K562 treated with DMSO at 1 percent for 24 hours (cell line): ENCODE results near the gene LENG8. TPM values are rescaled to one million over a fixed set of nuclear protein-coding genes. Genes with fewer than 3 reads are reported as not detected.

Experiments
- total RNA-seq: library from RNA; unstranded; fragments of 300-600 nt; gene quantifications from 2 replicates; pipeline ENCODE4 v1.2.3, GENCODE V29; 2022; ENCODE audit warnings: low read depth; ENCODE audit not compliant: insufficient read depth

Gene LENG8
- total RNA-seq, result 122 and 127 TPM in 2 replicates

DNA sequence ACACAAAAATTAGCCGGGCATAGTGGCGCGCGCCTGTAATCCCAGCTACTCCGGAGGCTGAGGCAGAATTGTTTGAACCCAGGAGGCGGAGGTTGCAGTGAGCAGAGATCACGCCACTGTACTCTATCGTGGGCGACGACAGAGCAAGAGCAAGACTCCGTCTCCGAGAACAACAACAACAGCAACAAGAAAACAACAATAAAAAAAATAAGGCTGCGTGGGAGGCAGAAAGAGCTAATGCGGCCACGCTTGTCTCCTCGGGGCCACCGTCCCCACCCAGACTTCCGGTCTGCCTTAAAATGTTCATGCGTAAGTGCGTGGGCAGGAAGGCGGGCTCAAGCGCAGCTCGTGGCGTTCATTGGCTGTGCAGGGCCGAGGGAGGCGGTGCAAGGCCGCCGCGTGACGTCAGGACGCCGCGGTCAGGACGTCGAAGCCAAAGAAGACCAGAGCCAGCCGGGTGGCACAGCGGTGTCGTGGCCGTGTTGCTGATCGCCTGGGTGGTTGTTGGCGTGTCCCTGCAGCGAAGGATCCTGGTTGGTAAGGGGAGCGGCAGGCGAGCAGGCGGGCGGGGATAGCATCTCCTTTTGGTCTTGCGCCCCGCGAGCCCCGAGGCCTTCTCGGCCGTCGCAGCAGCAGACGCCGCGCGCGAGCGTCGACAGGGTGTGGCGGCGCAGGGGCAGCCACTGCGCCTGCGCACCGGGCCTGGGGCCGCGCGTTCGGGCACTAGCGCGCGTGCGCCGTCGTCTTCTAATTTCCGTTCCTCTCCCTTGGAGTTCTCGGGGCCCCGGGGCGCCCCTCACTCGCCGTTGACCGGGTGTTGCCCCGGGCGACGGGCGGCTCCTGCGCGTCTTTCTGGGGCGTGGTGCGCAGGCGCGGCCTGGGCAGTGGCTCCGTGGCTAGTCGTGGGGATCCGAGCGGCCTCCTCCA, at the start of gene LENG8:
TSS of gene LENG8 (plus strand) at position 426 of the 927 bp plus-strand sequence. CDS start 2,146 bp downstream, outside the sequence.

GRCh38 chr19:54415208-54415900, 33.6 kb upstream of the LENG8 start, which contains the start of gene TTYH1:
TTYH1 (plus strand) TSS chr19:54415464; CDS start chr19:54415553, 89 bp downstream.

DNA sequence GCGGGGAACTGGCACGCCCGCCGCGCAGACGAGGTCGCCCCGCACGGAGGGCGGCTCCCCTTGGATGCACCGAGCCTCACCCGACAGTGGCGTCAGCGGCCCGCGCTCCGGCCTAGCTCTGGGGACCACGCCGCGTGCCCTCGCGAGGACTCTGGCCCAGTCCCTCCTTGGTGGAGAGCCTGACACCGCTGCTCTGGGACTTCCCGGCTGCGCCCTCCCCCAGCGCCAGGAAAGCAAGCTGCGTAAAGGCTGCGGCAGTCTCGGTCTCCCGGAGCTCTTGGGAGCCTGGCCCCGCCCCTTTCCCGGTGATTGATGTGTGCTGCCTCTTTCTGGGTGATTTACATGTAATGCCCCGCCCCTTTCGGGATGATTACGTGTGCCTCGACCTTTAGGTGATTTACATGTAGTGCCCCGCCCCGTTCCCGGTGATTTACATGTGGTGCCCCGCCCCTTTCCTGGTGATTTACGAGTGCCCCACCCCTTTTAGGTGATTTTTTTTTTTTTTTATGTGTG, 14.6 kb downstream of the LENG8 start, which contains the start of gene LENG9:
TSS of gene LENG9 (minus strand) at position 248 of the 513 bp plus-strand sequence. CDS start 252 bp downstream, outside the sequence.

DNA sequence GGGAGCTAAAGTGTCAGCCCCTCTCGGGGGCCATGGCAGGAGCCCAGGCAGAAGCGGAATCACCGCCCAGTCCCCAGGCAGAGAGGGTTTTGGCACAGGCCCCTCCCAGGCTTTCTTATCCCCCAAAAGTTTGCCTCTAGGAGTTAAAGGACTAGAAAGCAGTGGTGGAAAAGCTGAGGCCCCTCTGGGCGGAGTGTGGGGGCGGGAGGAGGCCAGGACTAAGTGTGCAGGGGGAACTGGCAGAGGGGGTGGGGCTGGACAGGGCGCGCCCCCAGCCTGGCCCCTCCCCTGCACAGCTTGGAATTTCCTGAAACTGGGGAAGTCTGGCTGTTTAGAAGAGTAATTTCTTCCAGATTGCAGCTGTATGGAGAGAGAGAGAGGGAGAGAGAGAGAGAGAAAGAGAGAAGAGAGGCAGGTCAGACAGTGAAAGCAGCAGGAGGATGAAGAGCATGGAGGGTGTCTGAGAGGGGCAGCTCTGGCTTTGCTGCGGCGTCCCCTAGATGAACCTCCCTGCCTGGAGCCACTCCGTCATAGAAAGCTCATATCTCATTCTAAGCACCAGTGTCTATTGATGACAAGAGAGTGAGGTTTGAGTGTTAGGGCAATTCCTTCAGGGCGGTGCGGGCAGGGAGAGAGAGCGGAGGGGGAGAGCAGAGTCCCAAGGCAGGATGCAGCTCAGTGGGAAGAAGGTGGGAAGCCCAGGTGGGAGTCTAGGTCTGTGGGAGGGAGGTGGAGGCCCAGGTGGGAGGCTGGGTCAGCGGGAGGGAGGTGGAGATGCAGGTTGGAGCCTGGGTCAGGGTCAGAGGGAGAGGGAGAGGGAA, 24.3 kb downstream of the LENG8 start, which contains the start of gene CDC42EP5:
TSS of gene CDC42EP5 (minus strand) at position 226 of the 821 bp plus-strand sequence. CDS start 7,749 bp downstream, outside the sequence.

GRCh38 chr19:54502518-54503048, 53.6 kb downstream of the LENG8 start, which contains the start of gene LAIR2:
LAIR2 (plus strand) TSS chr19:54502831; CDS start chr19:54502919, 88 bp downstream.

Other genes with a start within 250 kb of the LENG8 start
- gene RPS9, start 248.3 kb upstream of the LENG8 start, total RNA-seq, result 6,803 and 7,007 TPM in 2 replicates
- not detected in 2 replicates for gene LILRB3, start 226.2 kb upstream of the LENG8 start, total RNA-seq
- gene LILRA6, start 206.4 kb upstream of the LENG8 start, total RNA-seq, result not detected in 2 replicates
- not detected in 2 replicates for gene LILRB5, start 191.9 kb upstream of the LENG8 start, total RNA-seq
- gene LILRB2, start 168.1 kb upstream of the LENG8 start, total RNA-seq, result not detected in 2 replicates
- not detected in 2 replicates for gene LILRA5, start 136.0 kb upstream of the LENG8 start, total RNA-seq
- not detected in 2 replicates for gene LILRA4, start 110.0 kb upstream of the LENG8 start, total RNA-seq
- 1.3 and 1.7 TPM in 2 replicates for gene LAIR1, start 84.3 kb upstream of the LENG8 start, total RNA-seq
- 0.22 TPM in 1 of 2 replicates, not detected in the other for gene TTYH1, start 33.7 kb upstream of the LENG8 start, total RNA-seq
- gene LENG9, start 14.6 kb downstream of the LENG8 start, total RNA-seq, result 0.87 and 1.1 TPM in 2 replicates
- 3.0 and 3.9 TPM in 2 replicates for gene CDC42EP5, start 24.1 kb downstream of the LENG8 start, total RNA-seq
- not detected in 2 replicates for gene LAIR2, start 53.6 kb downstream of the LENG8 start, total RNA-seq
- 9.5 and 12.6 TPM in 2 replicates for gene LILRA2, start 124.6 kb downstream of the LENG8 start, total RNA-seq
- not detected in 2 replicates for gene LILRA1, start 144.4 kb downstream of the LENG8 start, total RNA-seq
- not detected in 2 replicates for gene LILRB1, start 181.3 kb downstream of the LENG8 start, total RNA-seq
- not detected in 2 replicates for gene LILRB4, start 213.8 kb downstream of the LENG8 start, total RNA-seq